OCI-LY3 (cell line): ENCODE data around the gene NUBP2.

Source experiments
- EZH2phosphoT487 ChIP-seq: fragments of 200-600 bp; shearing (Covaris generic); IDR thresholded peaks from 2 replicates; pipeline ENCODE4 v1.6.1; 2018; ENCODE audit warnings: antibody characterized with exemption, mixed run types, low read depth
- TF ChIP-seq, protein P1 (sequence below): fragments of 200-600, 300-600 bp; sonication (generic); IDR thresholded peaks from 2 replicates; pipeline ENCODE4 v1.5.1; 2014; ENCODE audit warnings: antibody characterized with exemption, low read length, low read depth

DNA sequence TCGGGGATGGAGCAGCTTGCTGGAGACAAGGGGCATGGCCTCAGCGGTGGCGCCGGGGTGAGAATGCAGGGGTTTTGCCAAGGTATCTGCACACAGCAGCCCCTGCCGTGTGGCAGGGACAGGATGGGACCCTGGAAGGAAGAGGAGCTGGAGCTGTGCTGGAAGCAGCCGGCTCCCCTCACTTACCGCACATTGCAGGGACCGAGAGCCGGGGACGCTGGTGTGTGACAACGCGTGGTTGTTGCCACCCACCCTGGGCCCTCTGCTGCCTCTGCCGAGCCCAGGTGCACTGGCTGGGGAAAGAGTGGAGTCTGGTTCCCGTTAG, 3.0 kb downstream of the NUBP2 start:
- TF ChIP-seq, protein P1, sequence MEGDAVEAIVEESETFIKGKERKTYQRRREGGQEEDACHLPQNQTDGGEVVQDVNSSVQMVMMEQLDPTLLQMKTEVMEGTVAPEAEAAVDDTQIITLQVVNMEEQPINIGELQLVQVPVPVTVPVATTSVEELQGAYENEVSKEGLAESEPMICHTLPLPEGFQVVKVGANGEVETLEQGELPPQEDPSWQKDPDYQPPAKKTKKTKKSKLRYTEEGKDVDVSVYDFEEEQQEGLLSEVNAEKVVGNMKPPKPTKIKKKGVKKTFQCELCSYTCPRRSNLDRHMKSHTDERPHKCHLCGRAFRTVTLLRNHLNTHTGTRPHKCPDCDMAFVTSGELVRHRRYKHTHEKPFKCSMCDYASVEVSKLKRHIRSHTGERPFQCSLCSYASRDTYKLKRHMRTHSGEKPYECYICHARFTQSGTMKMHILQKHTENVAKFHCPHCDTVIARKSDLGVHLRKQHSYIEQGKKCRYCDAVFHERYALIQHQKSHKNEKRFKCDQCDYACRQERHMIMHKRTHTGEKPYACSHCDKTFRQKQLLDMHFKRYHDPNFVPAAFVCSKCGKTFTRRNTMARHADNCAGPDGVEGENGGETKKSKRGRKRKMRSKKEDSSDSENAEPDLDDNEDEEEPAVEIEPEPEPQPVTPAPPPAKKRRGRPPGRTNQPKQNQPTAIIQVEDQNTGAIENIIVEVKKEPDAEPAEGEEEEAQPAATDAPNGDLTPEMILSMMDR, result no peak
- TF ChIP-seq EZH2phosphoT487, result no peak
